GM23338 (cell line): ENCODE data around the gene RXRA. TPM values are rescaled to one million over a fixed set of nuclear protein-coding genes. Genes with fewer than 3 reads are reported as not detected.

Source experiments
- ATAC-seq: fragments of 200-7000 bp; cut with Tn5 transposase; 3 replicates; pipeline ENCODE4 v1.9.1; 2020
- DNase-seq: peaks from one replicate; pipeline ENCODE4 v3.0.0-alpha.2; 2015; ENCODE audit warnings: low spot score
- H2AFZ ChIP-seq: fragments of 200-600 bp; sonication (generic); 2 replicates; pipeline ENCODE4 v1.8.0; 2016; ENCODE audit warnings: antibody characterized with exemption, mild to moderate bottlenecking, moderate library complexity
- H3F3A ChIP-seq: fragments of 200-600 bp; sonication (generic); replicated peaks from 2 replicates; pipeline ENCODE4 v1.8.0; 2017; ENCODE audit warnings: antibody characterized with exemption, mixed run types, low read depth
- H3K27ac ChIP-seq: fragments of 200-600 bp; sonication (generic); 2 replicates; pipeline ENCODE4 v1.6.1; 2016; ENCODE audit warnings: low read depth
- H3K27me3 ChIP-seq: fragments of 200-600 bp; sonication (generic); 2 replicates; pipeline ENCODE4 v1.8.0; 2016; ENCODE audit warnings: mild to moderate bottlenecking, mixed run types, moderate library complexity; ENCODE audit not compliant: insufficient read depth
- H3K36me3 ChIP-seq: fragments of 200-600 bp; sonication (generic); 2 replicates; pipeline ENCODE4 v1.8.0; 2016; ENCODE audit warnings: mild to moderate bottlenecking; ENCODE audit not compliant: insufficient read depth
- H3K4me1 ChIP-seq: fragments of 200-600 bp; sonication (generic); 2 replicates; pipeline ENCODE4 v1.8.0; 2016; ENCODE audit warnings: mild to moderate bottlenecking, moderate library complexity; ENCODE audit not compliant: insufficient read depth
- H3K4me2 ChIP-seq: fragments of 200-600 bp; sonication (generic); 2 replicates; pipeline ENCODE4 v1.7.1; 2017; ENCODE audit warnings: mixed run types
- H3K4me3 ChIP-seq: fragments of 200-600 bp; sonication (generic); 2 replicates; pipeline ENCODE4 v1.6.1; 2016; ENCODE audit warnings: mixed run types
- H3K79me2 ChIP-seq: fragments of 200-600 bp; sonication (generic); replicated peaks from 2 replicates; pipeline ENCODE4 v1.8.0; 2017; ENCODE audit warnings: mild to moderate bottlenecking; ENCODE audit not compliant: insufficient read depth
- H3K9me2 ChIP-seq: fragments of 200-600 bp; sonication (generic); 2 replicates; pipeline ENCODE4 v1.8.0; 2017; ENCODE audit not compliant: insufficient read depth
- H4K20me1 ChIP-seq: fragments of 200-600 bp; sonication (generic); replicated peaks from 2 replicates; pipeline ENCODE4 v1.8.0; 2017; ENCODE audit warnings: mild to moderate bottlenecking; ENCODE audit not compliant: insufficient read depth
- H3K27ac Mint-ChIP-seq: 2 replicates; pipeline ENCODE4 v1.8.0; 2020; ENCODE audit warnings: inconsistent platforms, mild to moderate bottlenecking, moderate library complexity, mixed read lengths
- H3K27me3 Mint-ChIP-seq: 3 replicates; pipeline ENCODE4 v1.8.0; 2022; ENCODE audit warnings: low read depth, mild to moderate bottlenecking, moderate library complexity, mixed read lengths, inconsistent platforms; ENCODE audit not compliant: insufficient read depth, poor library complexity
- H3K36me3 Mint-ChIP-seq: 3 replicates; pipeline ENCODE4 v1.8.0; 2021; ENCODE audit warnings: low read depth, mild to moderate bottlenecking, inconsistent platforms, moderate library complexity, mixed read lengths
- H3K4me1 Mint-ChIP-seq: 3 replicates; pipeline ENCODE4 v1.8.0; 2020; ENCODE audit warnings: mild to moderate bottlenecking, inconsistent platforms, mixed read lengths
- H3K4me3 Mint-ChIP-seq: 3 replicates; pipeline ENCODE4 v1.8.0; 2021; ENCODE audit warnings: moderate library complexity, mild to moderate bottlenecking, inconsistent platforms, mixed read lengths
- H3K9me3 Mint-ChIP-seq: 3 replicates; pipeline ENCODE4 v1.8.0; 2020; ENCODE audit warnings: moderate library complexity, mild to moderate bottlenecking, inconsistent platforms, mixed read lengths
- EZH2 ChIP-seq: fragments of 200-600 bp; sonication (generic); IDR thresholded peaks from one replicate; pipeline ENCODE4 v1.8.0; 2017; ENCODE audit warnings: antibody characterized with exemption, mild to moderate bottlenecking, low read depth; ENCODE audit not compliant: unreplicated experiment
- EZH2phosphoT487 ChIP-seq: fragments of 200-600 bp; sonication (generic); IDR thresholded peaks from one replicate; pipeline ENCODE4 v1.8.1; 2018; ENCODE audit warnings: antibody characterized with exemption; ENCODE audit not compliant: unreplicated experiment
- JUNB ChIP-seq: IDR thresholded peaks from one replicate; pipeline ENCODE4 v1.6.1; 2016; ENCODE audit warnings: antibody characterized with exemption; ENCODE audit not compliant: unreplicated experiment
- NANOG ChIP-seq: IDR thresholded peaks from 2 replicates; pipeline ENCODE4 v1.6.1; 2016; ENCODE audit warnings: antibody characterized with exemption, borderline replicate concordance
- ZNF331 ChIP-seq: fragments of 250-450 bp; sonication (Bioruptor Pico); IDR thresholded peaks from 2 replicates; pipeline ENCODE4 v1.5.0; 2020; ENCODE audit warnings: low read depth, mild to moderate bottlenecking, moderate library complexity
- polyA plus RNA-seq: library from polyadenylated mRNA; unstranded; fragments of >200 nt; fragmentation: Nextera tagmentation; extraction: Ambion mirVana; gene quantifications from 2 replicates; pipeline ENCODE4 v1.2.1, GENCODE V29; 2016
- total RNA-seq: library from RNA; depleted of rRNA; stranded (reverse); fragments of >200 nt; shearing (Covaris generic); gene quantifications from 2 replicates; pipeline ENCODE4 v1.2.3, GENCODE V29; 2014
- TF ChIP-seq, protein P1 (sequence below): IDR thresholded peaks from one replicate; pipeline ENCODE4 v1.6.1; 2018; ENCODE audit warnings: antibody characterized with exemption; ENCODE audit not compliant: unreplicated experiment
- TF ChIP-seq, protein P2 (sequence below): IDR thresholded peaks from 2 replicates; pipeline ENCODE4 v1.6.1; 2016; ENCODE audit warnings: antibody characterized with exemption

Gene RXRA
- total and polyA plus RNA-seq, 2 experiments from 2014 or later: 4.9 to 17.9 TPM

DNA sequence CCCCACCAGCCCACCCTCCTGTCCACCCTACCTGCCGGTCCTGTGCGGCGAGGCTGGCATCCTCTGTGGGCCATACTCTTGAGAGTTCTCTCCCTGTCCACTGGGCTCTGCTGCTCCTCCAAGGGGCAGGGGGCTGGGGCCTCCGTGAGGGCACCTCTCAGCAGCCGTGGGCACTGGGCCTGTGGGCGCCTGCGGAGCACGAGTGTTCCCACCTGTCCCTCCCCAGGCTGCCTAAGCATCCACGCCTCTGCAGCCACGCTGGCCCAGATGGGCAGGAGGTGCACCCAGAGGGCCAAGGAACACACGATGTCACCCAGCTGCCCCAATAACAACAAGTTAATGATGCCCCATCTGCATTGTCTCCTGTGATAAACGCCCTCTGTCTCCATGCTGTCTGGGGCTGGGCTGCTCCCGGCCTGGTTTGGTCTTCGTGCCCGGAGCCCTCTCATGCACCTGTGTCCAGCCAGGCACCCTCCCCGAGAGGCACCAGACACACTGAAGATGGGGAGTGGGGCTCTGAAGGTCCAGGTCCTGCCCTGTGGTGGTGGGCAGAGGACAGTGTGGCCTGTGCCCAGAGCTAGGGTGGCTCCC is 114.5 kb downstream of the RXRA start:
- DNase-seq: no peak

DNA sequence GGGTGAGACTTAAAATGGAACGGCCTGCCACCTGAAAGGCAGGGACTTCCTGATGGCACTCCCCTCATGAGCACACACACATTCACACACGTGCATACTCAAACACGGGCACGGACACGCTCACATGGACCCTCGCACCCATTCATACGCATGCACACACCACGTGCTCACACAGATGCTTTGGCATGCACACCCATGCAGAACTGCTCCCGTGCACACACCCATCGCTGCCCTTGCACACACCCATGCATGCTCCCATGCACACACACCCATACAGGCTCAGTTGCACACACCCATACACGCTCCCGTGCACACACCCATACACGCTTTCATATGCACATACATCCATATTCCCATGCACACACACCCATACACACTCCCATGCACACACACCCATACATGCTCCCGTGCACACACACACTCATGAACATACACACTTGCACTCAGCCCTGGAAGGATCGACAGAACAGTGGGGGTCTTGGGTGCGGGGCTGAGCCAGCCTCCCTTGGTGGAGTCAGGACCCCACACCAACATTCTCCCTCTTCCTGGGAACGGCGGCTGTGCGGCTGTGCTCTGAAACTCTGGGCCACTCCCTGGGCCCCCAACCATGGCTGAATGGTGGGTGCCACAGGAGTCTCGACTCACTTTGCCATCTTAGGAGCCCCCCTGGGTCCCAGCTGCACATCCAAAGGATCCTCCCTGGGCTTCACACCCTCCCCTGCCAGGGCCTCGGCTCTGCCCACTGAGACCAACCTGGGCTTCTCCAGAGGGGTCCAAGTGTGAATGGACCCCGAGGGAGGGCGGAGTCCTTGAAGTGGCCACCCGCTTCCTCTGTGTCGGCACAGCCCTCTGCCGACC is 115.2 kb downstream of the RXRA start:
- peaks cover 13% of the 10 kb centered on the region; the same call in 2 of the 3 replicates for H3K9me3 Mint-ChIP-seq
- Histone ChIP-seq H2AFZ (no peak overlapping the region), H3K36me3 (no peaks in the 10 kb centered on the region), H3K79me2 (no peaks in the 10 kb centered on the region), H3K27me3 (no peaks in the 10 kb centered on the region), H3K4me1 (no peaks in the 10 kb centered on the region), H4K20me1 (no peaks in the 10 kb centered on the region; the same call in 1 of the 2 replicates), H3K27ac (no peak overlapping the region), H3K4me2 (no peak overlapping the region), H3K4me3 (no peak overlapping the region), H3F3A (no peaks in the 10 kb centered on the region), H3K9me2 (no peaks in the 10 kb centered on the region)
- no peak for DNase-seq
- H3K27me3 Mint-ChIP-seq: peaks cover 6% of the 10 kb centered on the region
- ATAC-seq: no peak
- H3K4me1 Mint-ChIP-seq: no peaks in the 10 kb centered on the region
- no peak overlapping the region for H3K27ac Mint-ChIP-seq
- no peak overlapping the region for H3K4me3 Mint-ChIP-seq
- peaks cover 3% of the 10 kb centered on the region; the same call in 2 of the 3 replicates for H3K36me3 Mint-ChIP-seq
- TF ChIP-seq EZH2 (no peak), ZNF331 (CRISPR knock-in tag) (no peak), NANOG (no peak), JUNB (no peak), EZH2phosphoT487 (no peak)
- TF ChIP-seq, protein P1, sequence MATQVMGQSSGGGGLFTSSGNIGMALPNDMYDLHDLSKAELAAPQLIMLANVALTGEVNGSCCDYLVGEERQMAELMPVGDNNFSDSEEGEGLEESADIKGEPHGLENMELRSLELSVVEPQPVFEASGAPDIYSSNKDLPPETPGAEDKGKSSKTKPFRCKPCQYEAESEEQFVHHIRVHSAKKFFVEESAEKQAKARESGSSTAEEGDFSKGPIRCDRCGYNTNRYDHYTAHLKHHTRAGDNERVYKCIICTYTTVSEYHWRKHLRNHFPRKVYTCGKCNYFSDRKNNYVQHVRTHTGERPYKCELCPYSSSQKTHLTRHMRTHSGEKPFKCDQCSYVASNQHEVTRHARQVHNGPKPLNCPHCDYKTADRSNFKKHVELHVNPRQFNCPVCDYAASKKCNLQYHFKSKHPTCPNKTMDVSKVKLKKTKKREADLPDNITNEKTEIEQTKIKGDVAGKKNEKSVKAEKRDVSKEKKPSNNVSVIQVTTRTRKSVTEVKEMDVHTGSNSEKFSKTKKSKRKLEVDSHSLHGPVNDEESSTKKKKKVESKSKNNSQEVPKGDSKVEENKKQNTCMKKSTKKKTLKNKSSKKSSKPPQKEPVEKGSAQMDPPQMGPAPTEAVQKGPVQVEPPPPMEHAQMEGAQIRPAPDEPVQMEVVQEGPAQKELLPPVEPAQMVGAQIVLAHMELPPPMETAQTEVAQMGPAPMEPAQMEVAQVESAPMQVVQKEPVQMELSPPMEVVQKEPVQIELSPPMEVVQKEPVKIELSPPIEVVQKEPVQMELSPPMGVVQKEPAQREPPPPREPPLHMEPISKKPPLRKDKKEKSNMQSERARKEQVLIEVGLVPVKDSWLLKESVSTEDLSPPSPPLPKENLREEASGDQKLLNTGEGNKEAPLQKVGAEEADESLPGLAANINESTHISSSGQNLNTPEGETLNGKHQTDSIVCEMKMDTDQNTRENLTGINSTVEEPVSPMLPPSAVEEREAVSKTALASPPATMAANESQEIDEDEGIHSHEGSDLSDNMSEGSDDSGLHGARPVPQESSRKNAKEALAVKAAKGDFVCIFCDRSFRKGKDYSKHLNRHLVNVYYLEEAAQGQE: no peak
- TF ChIP-seq, protein P2, sequence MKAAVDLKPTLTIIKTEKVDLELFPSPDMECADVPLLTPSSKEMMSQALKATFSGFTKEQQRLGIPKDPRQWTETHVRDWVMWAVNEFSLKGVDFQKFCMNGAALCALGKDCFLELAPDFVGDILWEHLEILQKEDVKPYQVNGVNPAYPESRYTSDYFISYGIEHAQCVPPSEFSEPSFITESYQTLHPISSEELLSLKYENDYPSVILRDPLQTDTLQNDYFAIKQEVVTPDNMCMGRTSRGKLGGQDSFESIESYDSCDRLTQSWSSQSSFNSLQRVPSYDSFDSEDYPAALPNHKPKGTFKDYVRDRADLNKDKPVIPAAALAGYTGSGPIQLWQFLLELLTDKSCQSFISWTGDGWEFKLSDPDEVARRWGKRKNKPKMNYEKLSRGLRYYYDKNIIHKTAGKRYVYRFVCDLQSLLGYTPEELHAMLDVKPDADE: no peak

More for the DNA sequence above, 114.5 kb downstream of the RXRA start:
- no peaks in the 10 kb centered on the region for H3K9me2 ChIP-seq
- H3K27ac ChIP-seq: no peak overlapping the region
- H2AFZ ChIP-seq: no peak overlapping the region
- TF ChIP-seq NANOG: no peak
- TF ChIP-seq, protein P2: no peak
- TF ChIP-seq EZH2phosphoT487: no peak
- H3K79me2 ChIP-seq: no peaks in the 10 kb centered on the region
- no peaks in the 10 kb centered on the region for H3F3A ChIP-seq
- H3K4me1 ChIP-seq: no peaks in the 10 kb centered on the region
- Mint-ChIP-seq H3K4me1 (peaks cover under 1% of the 10 kb centered on the region; the same call in 1 of the 3 replicates), H3K4me3 (no peak overlapping the region), H3K27me3 (peaks cover 7% of the 10 kb centered on the region), H3K36me3 (peaks cover 10% of the 10 kb centered on the region), H3K9me3 (peaks cover 9% of the 10 kb centered on the region; the same call in 2 of the 3 replicates), H3K27ac (no peak overlapping the region)
- no peak overlapping the region for H3K4me3 ChIP-seq
- no peak for ATAC-seq
- no peaks in the 10 kb centered on the region; the same call in 1 of the 2 replicates for H4K20me1 ChIP-seq
- no peaks in the 10 kb centered on the region for H3K27me3 ChIP-seq
- no peaks in the 10 kb centered on the region for H3K36me3 ChIP-seq
- H3K4me2 ChIP-seq: no peak overlapping the region
